Measurements from ENCODE around the gene RIMKLB. TPM values are rescaled to one million over a fixed set of nuclear protein-coding genes. Genes with fewer than 3 reads are reported as not detected.

RIMKLB gene
- polyA plus RNA-seq, 1 donor (not counting 4 experiments of a cell fraction or from before 2014, with no cell fraction given), result 51.1 TPM

- H3K4me3 ChIP-seq (ENCODE audit: control insufficient read depth in 2 of 3, extremely low read depth in 1 of 3, insufficient read depth in 2 of 3, low read depth in 1 of 3, low read length in 3 of 3), result no peak overlapping the region
- TF ChIP-seq EZH2 (IDR thresholded peaks at IDR 0.05; ENCODE audit: low read length) (no peak), CTCF (optimal IDR thresholded peaks at IDR 0.05 in 1 of 3, IDR thresholded peaks at IDR 0.05 in 1 of 3, conservative IDR thresholded peaks at IDR 0.05 in 1 of 3; ENCODE audit: extremely low read depth in 1 of 3, insufficient read depth in 2 of 3, low read length in 3 of 3) (no peak)
- no peaks in the 10 kb centered on the region for H3K9me3 ChIP-seq (ENCODE audit: control insufficient read depth, low read depth, low read length)
- H3K36me3 ChIP-seq (ENCODE audit: control insufficient read depth in 2 of 2, extremely low read depth in 1 of 2, insufficient read depth in 2 of 2, low read length in 2 of 2), result no peaks in the 10 kb centered on the region
- peak overlapping the region; percentile 69 for H3K27ac ChIP-seq (ENCODE audit: control insufficient read depth, insufficient read depth, low read length)
- H3K27me3 ChIP-seq (ENCODE audit: control insufficient read depth, extremely low read depth, insufficient read depth, low read length), result no peaks in the 10 kb centered on the region
- H3K9me1 ChIP-seq (ENCODE audit: control insufficient read depth, extremely low read depth, insufficient read depth, low read length), result no peaks in the 10 kb centered on the region
- H4K20me1 ChIP-seq (ENCODE audit: control insufficient read depth, extremely low read depth, insufficient read depth, low read length), result no peaks in the 10 kb centered on the region
- H3K9ac ChIP-seq (ENCODE audit: control insufficient read depth, extremely low read depth, insufficient read depth, low read length), result no peak overlapping the region
- peak; percentile 97 for DNase-seq (ENCODE audit: low read depth, low spot score)
- H2AFZ ChIP-seq (ENCODE audit: control insufficient read depth, low read length), result no peak overlapping the region
- H3K79me2 ChIP-seq (ENCODE audit: control insufficient read depth, insufficient read depth, low read length), result no peaks in the 10 kb centered on the region
- peak overlapping the region; percentile 42 for H3K4me2 ChIP-seq (ENCODE audit: control insufficient read depth, extremely low read depth, insufficient read depth, low read depth, low read length)
- peaks cover 39% of the 10 kb centered on the region for H3K4me1 ChIP-seq (ENCODE audit: control insufficient read depth, extremely low read depth, insufficient read depth, low read length)
- FAIRE-seq, result peak; percentile 90
- dilution Hi-C loops (cut with MboI; ENCODE audit: extremely low pct_ligation_motif_present, low sequenced_read_pairs), result no loop called here
Measured at GRCh38 chr12:8678661-8679111, 19.1 kb upstream of the RIMKLB start.

GRCh38 chr12:8680533-8680932 is 17.3 kb upstream of the RIMKLB start:
- TF ChIP-seq CTCF (optimal IDR thresholded peaks at IDR 0.05 in 1 of 3, IDR thresholded peaks at IDR 0.05 in 1 of 3, conservative IDR thresholded peaks at IDR 0.05 in 1 of 3; ENCODE audit: extremely low read depth in 1 of 3, insufficient read depth in 2 of 3, low read length in 3 of 3), result peak in 1 of 3 experiments; percentile 4
- TF ChIP-seq EZH2 (IDR thresholded peaks at IDR 0.05; ENCODE audit: low read length), result no peak
- Histone ChIP-seq H3K4me1 (ENCODE audit: control insufficient read depth, extremely low read depth, insufficient read depth, low read length) (peaks cover 39% of the 10 kb centered on the region), H3K27me3 (ENCODE audit: control insufficient read depth, extremely low read depth, insufficient read depth, low read length) (no peaks in the 10 kb centered on the region), H3K9me1 (ENCODE audit: control insufficient read depth, extremely low read depth, insufficient read depth, low read length) (no peaks in the 10 kb centered on the region), H4K20me1 (ENCODE audit: control insufficient read depth, extremely low read depth, insufficient read depth, low read length) (no peaks in the 10 kb centered on the region), H3K9ac (ENCODE audit: control insufficient read depth, extremely low read depth, insufficient read depth, low read length) (no peak overlapping the region), H3K27ac (ENCODE audit: control insufficient read depth, insufficient read depth, low read length) (peak overlapping the region; percentile 76), H3K36me3 (ENCODE audit: control insufficient read depth in 2 of 2, extremely low read depth in 1 of 2, insufficient read depth in 2 of 2, low read length in 2 of 2) (no peaks in the 10 kb centered on the region), H3K9me3 (ENCODE audit: control insufficient read depth, low read depth, low read length) (no peaks in the 10 kb centered on the region), H3K4me2 (ENCODE audit: control insufficient read depth, extremely low read depth, insufficient read depth, low read depth, low read length) (no peak overlapping the region), H2AFZ (ENCODE audit: control insufficient read depth, low read length) (no peak overlapping the region), H3K4me3 (ENCODE audit: control insufficient read depth in 2 of 3, extremely low read depth in 1 of 3, insufficient read depth in 2 of 3, low read depth in 1 of 3, low read length in 3 of 3) (no peak overlapping the region), H3K79me2 (ENCODE audit: control insufficient read depth, insufficient read depth, low read length) (no peaks in the 10 kb centered on the region)
- FAIRE-seq (no peak), DNase-seq (ENCODE audit: low read depth, low spot score) (no peak)
- dilution Hi-C loops (cut with MboI; ENCODE audit: extremely low pct_ligation_motif_present, low sequenced_read_pairs), result no loop called here
